HS-27A (cell line): ENCODE measurements around the gene TUBA3E.
"Not testable (repeated sequence)": the region's sequence is repeated elsewhere in the genome, so short reads cannot be mapped to it uniquely, and the experiment has no call there.

ENCODE experiments used
- DNase-seq: peaks from one replicate; pipeline ENCODE4 v3.0.0-alpha.2; 2012; ENCODE audit warnings: low read depth, missing footprints

TUBA3E gene

DNA sequence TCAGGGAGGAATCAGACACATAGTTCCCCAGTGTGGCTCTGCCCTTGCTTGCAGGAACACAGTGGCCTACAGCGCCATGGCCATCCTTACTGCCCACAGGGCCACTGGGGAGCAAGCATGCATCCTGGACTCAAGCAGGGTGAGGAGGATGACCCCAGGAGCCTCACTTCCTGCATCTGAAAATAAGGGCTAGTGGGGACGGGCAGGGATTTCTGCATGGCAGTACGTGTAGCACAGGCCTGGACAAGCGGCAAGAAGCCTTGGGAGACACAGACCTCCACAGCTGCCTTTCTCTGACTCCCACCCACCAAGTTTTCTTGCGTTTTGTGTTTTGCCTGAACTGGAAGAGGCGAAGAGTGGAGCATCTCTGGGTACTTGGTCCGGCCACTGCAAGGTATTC lies 35.8 kb downstream of the TUBA3E start:
- not testable (repeated sequence) for DNase-seq

DNA sequence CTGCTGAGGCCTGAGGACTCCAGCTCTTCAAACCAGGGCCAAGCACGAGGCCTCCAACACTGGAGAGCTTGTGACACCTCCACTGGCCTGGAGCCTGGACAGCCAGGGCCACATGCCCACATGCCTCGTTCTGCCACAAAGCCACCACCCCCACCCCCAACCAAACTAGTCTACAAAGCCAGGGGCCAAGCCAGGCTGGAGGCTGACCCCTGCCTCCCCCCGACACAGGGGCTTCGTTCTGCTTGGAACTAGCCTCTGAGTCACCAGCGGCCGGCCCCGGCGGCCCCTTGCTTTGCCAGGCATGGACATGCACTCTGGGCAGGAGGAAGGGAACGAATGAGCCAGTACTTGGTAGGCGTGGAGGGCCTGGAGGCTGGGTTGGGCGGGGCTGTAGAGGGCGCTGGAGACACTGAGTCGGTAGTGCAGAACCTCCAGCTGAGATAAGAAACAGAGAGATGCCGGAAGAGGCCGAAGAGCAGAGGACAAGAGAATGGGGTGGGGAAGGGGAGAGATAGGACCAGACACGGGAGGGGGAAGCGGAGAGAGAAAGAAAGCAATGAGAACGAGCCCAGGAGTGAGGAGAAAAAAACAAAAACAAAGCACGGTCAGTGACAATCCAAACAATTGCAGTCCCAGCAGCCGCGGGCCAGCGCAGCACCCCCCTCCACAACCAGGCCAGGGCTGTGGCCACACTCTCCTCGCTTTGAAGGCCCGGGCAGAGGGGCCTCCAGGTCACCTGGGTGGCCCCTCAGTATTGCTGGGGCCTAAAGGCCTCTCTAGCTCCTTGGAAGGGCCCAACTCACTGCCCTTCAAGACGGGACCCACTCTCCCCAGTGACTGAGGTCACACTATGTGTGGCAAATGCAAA lies 37.2 kb downstream of the TUBA3E start:
- not testable (repeated sequence) for DNase-seq

DNA sequence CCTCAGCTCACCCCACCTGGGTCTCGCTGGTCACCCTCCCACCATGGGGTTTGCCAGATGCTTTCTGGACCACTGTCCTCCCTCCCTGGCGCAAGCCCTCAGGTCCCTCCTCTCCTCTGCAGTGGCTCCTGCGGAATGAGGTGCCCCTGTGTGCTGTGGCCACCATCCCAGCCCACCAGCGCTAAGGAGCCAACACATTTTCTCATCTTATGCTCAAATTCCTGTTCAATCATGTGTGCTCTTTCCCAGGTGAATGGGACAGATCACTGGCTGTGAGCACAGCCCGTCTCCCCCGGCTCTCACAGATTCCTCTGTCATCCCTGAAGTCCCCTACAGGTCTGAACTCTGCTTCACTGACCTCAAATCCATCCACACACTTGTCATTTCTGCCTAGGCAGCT lies 38.1 kb downstream of the TUBA3E start:
- DNase-seq = no peak

DNA sequence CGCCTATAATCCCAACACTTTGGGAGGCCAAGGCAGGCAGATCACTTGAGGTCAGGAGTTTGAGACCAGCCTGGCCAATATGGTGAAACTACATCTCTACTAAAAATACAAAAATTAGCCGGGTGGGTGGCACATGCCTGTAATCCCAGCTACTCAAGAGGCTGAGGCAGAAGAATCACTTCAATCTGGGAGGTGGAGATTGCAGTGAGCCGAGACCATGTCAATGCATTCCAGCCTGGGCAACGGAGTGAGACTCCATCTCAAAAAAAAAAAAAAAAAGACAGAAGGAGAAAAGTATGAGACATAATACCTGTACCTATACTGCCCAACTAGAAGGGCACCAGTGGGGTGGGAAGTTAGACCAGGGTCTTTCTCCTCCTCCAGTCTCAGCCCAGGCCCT lies 38.9 kb downstream of the TUBA3E start:
- DNase-seq = not testable (repeated sequence)

DNA sequence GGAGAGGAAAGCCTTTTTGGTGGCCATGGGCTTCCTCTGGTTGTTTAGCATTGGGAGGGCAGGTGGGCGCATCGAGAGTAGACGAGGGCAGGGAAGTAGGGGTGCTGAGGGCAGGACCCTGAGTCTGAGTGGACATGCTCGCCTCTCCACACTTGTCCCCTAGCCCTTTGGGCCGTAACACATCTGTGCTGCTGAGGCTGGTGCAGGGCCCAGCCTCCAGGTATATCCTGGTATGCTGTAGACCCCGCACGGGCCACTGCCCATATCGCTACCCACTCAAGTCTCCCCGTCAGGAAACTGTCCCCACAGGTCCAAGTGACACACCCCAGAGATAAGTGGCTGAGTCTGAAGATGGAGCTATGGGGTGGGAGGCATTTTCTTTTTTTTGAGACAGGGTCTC lies 39.6 kb downstream of the TUBA3E start:
- no peak for DNase-seq

DNA sequence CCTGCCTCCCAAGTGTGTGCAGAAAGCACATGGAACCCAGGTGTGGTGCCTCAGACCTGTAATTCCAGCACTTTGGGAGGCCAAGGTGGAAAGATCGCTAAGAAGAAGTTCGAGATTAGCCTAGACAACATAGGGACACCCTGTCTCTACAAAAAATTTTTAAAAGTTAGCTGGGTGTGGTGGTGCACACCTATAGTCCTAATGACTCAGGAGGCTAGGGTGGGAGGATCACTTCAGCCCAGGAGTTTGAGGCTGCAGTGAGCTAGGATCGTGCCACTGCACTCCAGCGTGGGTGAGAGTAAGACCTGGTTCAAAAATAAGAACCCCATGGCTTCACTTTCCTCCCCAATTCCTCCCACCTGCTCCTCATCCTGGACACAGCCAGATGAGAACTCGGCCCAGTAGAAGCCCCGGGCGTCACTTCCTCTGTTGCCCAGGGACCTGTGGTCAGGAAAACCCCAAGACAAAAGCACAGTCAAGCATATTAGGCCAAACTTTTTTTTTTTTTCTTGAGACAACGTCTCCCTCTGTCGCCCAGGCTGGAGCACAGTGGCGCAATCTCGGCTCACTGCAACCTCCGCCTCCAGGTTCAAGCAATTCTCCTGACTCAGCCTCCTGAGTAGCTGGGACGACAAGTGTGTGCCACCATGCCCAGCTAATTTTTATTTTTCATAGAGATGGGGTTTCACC lies 40.3 kb downstream of the TUBA3E start:
- DNase-seq = not testable (repeated sequence)

DNA sequence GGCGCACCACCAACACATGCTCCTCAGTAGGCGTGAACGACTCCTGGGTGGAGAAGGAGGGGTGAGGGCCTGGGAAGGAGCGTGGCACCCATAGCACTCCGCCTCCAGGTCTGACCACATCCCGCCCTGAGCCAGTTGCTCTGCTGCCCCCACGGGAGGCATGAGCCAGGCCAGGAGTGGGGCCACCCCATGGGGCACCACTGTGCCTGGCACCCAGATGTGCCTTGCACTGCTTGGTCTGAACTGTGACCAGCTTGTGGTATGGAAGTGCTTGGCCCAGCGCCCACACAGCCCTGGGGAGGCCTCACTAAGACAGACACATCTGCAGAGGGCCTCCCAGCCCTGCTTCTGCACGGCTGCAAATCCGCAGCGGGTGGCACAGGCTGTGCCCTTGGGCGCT lies 40.9 kb downstream of the TUBA3E start:
- not testable (repeated sequence) for DNase-seq

DNA sequence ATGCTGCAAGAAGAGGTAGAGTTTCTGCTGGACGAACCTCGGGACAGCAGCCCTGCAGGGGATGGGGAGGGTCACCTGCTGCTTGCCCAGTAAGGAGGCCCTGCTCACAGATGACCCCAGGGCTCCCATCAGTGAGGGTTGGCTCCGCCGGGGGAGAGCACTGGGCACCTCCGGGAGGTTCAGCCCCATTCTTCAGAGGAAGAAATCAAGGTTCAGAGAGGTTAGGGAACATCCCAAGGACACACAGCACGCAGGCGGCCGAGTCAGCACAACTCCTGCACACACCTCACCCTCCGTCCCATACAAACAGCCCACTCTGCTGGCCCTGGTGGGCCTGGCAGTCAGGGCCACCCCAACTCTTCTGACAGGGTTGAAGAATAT lies 41.6 kb downstream of the TUBA3E start:
- no peak for DNase-seq

DNA sequence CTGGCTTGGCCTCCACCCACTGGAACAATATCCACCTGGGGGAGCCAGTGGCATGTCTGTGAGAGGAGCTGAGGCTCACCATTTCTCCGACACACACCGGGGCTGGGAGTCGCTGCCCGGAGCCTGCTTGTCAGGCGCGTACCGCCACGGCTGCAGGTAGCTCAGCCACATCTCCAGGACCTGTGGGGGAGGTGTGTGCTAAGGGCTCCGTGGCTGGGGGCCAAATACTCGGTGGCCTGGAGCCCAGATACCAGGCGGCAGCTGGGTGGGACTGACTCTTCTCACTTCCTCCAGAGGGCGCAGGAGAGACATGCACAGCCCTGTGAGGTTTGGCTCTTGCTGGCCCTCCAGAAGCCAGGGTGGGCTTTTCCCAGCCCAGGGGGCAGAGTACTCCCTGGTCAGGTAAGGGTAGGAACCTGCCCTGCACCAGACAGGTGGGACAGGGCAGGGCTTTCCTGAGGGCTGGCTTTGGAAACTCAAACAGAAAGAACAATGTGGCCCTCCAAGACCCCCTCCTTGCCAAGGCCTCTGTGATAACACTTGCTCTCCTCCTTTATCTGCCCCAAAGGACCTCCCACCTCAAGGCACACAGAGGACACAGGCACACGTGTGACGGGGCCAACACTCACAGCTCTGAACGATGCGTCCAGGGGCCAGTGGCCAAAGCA lies 42.1 kb downstream of the TUBA3E start:
- DNase-seq = not testable (repeated sequence)

DNA sequence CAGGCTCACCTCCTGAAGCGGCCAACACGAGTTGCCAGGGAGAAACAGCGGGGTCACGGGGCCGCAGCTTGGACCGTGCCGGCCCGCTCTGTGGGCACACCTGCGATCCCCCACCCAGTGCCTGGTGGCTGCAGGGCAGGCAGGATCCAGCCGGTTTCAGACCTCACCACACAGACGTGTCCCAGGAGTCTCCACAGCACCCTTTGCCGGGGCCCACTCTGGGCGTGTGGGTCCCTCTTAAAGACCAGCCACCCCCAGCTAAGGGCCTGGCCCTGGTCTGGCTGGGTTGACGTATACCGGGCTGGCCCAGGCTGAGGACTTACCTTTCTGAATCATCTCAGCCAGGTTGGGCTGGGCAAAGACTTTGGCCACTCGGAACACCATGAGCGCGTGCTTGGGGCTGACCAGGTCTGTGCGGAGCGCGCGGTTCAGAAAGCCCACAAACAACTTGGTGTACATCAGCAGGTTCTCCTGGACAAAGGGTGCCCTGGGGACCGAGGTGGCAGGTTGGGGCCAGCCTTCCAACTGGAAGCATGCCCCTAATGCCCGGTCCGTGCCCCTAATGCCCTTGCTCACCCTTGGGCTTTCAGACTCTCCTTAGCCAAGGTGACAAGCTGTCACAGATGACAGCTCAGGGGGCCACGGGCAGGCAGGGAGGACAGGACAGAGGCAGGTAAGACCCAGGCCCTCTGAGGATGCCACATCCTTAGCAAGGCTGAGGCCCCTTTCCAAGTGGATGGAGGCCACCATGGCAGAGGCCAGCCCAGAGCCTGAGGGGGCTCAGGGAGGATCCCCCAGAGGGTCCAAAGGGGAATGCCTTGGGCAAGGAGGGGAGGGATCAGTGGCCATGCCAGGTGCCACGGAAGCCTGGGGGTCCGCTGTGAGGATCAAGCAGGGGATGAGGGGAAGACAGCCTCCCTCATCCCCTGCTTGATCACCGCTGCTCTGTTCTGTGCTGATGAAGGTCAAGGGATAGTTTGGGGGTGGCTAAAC lies 43.2 kb downstream of the TUBA3E start:
- no peak for DNase-seq

DNA sequence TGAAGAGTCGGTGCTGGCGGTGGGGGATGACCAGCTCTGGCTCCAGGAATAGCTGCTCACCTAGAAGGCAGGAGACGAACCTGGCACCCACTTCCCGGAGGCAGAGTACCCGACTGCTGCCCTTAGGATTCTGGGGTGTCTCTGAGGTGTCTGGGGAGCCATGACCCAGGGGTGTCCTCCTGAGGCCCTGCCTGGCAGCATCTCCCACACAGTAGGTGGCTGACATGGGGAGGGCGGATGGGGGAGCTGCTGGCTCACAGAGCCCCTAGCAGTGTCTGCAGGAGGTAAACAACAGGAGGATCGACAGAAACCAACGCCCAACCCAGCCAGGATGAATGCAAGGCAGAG lies 43.8 kb downstream of the TUBA3E start:
- DNase-seq = not testable (repeated sequence)

DNA sequence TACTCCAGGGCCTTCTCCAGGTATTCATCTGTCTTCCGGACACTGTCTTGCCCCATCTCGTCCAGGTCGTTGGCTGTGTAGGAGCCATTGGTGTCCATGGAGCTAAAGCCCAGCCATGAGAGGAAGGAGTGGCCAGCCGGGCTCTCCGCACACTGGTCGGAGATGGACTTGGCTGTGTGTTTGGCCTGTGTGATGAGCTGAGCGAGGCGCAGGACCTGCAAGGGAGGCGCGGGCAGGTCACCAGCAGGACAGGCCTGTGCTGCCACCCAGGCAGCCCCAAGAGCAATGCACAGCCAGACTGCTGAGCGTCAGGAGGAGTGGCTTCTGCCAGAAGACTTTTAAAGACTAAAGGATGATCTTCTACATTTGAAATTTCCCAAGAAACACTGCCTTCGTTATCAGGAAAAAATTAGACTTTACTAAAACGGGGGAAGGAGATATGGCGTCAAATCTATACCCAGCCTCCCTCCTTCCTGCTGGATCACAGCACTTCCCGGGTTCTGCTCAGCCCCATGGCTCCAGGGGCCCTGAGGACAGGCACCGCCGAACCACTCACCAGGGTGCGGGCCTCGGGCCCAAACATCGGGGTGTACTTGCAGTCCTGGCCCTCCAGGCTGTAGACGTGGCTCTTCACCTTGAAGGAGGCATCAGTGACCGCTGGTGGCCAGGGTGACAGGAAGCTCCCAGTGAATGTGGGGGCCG lies 44.4 kb downstream of the TUBA3E start:
- DNase-seq = not testable (repeated sequence)

DNA sequence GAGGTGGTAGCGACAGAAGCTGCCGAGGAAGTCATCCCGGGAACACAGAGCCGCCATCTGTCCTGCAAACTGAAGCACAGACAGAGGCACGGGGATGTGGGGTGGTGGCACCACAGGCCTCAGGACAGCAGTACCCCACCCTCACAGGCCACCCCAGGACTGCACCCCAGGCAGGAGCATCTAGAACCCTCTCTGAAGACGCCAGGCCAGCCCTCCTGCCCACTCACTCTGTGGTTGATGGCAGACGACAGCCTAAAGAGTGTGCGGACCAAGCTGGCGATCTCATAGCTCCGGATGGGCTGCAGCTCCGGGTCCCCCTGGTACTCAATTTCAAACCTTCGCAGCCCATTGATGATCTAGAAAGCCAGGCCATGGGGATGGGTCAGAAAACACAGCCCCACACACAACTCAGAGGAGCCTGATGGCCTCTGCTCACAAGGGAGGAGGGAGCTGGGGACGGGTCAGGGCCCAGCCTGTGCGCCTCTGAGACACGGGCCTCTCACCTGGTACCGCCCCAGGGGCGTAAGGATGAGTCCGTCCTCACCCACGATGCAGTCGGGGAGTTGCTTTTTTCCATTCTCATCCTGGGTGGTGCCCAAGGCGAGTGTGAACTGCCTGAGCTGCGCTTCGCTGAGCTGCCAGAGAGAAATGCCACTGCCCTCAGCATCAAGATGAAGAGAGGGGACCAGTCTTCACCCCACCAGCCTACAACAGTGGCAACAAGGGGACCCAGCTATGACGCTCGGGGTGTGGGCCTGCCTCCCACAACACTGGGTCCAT lies 45.2 kb downstream of the TUBA3E start:
- no peak for DNase-seq

DNA sequence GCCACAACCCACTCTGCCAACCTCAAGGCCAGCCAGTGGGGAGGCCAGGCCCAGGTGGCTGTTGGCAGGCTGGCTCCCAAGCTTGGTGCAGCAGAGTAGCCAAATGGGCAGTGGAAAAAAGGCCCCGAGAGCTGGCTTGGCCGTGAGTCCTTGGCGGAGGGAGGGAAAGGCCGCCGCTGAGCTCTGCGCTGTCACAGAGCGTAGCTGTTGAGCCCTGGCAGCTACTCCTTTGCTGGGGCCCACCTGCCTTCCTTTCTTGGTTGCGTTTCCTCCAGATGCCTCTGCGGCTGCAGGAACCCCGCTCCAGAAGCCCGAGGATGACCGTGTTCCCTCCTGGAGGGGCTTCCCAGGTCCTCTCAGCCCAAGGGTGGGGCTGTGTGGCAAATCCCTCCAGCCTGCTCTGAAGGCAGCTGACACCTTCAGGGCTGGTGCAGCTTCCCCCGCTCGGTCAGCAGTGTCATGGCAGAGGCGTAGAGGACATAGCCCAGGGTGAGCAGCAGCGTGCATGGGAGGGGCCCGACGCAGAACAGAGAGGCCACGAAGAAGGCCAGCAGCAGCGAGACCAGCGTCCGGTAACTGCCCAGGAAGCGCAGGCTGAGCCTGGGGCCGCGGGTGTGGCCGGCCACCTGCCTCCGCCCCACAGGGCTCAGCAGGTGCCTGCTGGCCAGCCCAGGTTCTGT lies 46.0 kb downstream of the TUBA3E start:
- DNase-seq = not testable (repeated sequence)

DNA sequence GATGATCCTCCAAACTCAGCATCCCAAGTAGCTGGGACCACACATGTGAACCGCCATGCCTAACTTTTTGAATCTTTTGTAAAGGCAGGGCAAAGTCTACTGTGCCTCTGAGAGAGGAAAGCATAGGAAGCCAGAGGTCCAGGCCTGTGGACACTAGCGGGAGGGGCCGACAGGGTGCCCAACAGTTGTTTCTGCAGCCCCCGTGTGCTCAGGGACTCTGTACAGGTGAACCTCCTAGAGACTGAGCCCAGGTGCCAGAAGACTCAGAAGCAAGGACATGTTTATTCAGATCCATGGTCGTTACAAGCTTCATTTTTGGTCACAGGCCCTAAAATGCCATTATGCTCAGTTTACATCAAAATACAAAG lies 47.1 kb downstream of the TUBA3E start:
- not testable (repeated sequence) for DNase-seq

DNA sequence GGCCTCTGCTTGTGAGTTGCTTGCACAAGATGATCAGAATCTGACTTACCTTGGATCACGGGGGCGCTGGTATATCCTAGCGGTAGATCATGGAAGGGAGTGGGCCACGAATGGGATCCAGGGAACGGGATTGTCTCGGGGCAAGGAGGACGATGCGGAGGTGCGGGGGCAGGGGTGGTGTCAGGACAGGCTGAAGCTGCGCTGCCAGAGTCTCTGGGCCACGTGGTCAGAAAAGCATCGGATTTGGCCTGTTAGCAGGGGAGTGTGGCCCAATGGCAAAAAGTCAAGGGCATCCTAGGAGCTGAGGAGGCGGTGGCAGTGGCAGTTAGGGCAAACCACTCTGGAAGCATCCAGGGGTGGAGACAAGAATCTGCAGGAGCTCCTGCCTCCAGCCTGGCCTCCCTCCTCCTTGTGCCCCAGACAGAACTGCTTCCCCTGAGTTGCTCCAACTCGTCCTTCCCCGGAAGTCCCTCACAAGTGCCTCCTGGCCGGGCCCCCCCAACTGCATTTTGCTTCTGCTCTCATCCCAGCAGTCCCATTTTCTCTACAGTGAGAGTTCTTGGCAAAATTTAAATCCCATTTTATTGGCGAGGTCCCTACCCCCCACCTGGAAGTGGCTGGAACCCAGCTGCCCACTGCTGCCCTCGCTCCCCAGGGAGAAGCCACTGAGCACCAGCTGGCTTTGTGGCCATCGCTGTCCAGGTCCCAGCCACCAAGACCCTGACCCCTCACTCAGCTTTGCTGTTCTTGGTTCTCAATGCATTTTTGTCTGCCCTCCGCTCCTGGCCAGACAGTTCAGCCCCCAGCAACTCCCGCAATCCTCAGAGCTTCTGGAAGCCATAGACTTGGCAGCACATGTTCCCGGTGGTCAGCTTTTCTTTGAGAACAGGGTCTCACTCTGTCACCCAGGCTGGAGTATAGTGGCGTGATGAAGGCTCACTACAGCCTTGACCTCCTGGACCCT lies 47.8 kb downstream of the TUBA3E start:
- no peak for DNase-seq

DNA sequence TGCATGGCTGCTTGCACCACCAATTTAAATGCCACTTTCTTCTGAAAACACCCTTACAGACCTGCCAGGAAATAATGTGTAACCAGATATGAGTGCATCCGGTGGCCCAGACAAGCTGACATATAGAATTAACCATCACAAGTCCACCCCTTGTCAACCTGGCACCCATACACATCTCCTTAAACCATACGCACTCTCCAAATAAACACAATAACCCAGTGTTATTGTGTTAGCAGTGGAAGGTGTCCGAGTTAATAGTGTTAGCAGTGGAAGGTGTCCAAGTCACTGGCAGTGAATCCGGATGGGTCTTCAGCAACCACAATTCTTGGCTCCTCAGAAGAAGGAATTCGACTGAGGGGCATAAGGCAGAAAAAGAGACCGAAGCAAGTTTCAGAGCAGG lies 49.7 kb downstream of the TUBA3E start:
- not testable (repeated sequence) for DNase-seq

DNA sequence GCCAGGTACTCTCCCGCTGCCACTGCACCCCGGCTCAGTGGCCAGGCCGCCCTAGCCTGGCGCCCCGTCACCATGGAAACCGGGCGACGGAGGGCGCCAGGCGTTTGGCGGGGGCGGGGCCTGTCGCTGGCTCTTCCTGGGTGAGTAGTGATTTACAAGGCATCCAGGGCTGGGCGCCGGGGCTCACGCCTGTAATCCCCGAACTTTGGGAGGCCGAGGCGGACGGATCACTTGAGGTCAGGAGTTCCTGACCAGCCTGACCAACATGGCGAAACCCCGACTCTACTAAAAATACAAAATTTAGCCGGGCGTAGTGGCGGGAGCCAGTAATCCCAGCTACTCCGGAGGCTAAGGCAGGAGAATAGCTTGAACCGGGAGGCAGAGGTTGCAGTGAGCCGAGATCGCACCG lies 53.2 kb downstream of the TUBA3E start, which contains the start of gene CCDC74B:
Gene CCDC74B, minus strand, starts transcription at position 107 of the 409 bp plus-strand sequence. CDS start 116 bp downstream, outside the sequence.
- DNase-seq = peak; percentile 5
